KMS-11 (cell line): ENCODE results near the gene AGAP1.

Experiments
- H2AFZ ChIP-seq: fragments of 200-600 bp; sonication (generic); 2 replicates; pipeline ENCODE4 v1.6.1; 2016; ENCODE audit warnings: antibody characterized with exemption, mixed run types, low read depth
- H3K27ac ChIP-seq: fragments of 200-600 bp; sonication (generic); 2 replicates; pipeline ENCODE4 v1.6.1; 2016; ENCODE audit warnings: mild to moderate bottlenecking, mixed run types
- H3K27me3 ChIP-seq: fragments of 200-600 bp; sonication (generic); 2 replicates; pipeline ENCODE4 v1.6.1; 2017; ENCODE audit warnings: mild to moderate bottlenecking, low read depth, mixed run types, moderate library complexity; ENCODE audit not compliant: insufficient read depth
- H3K36me3 ChIP-seq: fragments of 200-600 bp; sonication (generic); 2 replicates; pipeline ENCODE4 v1.6.1; 2017; ENCODE audit warnings: mild to moderate bottlenecking, mixed run types; ENCODE audit not compliant: insufficient read depth
- H3K4me1 ChIP-seq: fragments of 200-600 bp; sonication (generic); 2 replicates; pipeline ENCODE4 v1.6.1; 2016; ENCODE audit warnings: mild to moderate bottlenecking, low read depth, mixed run types; ENCODE audit not compliant: poor library complexity, severe bottlenecking
- H3K4me2 ChIP-seq: fragments of 200-600 bp; sonication (generic); 2 replicates; pipeline ENCODE4 v1.7.0; 2016; ENCODE audit warnings: mild to moderate bottlenecking, mixed run types
- H3K4me3 ChIP-seq: fragments of 200-600 bp; sonication (generic); IDR thresholded peaks from 2 replicates; pipeline ENCODE4 v1.6.1; 2017; ENCODE audit warnings: low read depth, low read length, mixed read lengths; ENCODE audit not compliant: insufficient read depth
- H3K79me2 ChIP-seq: fragments of 200-600 bp; sonication (generic); 2 replicates; pipeline ENCODE4 v1.6.1; 2016; ENCODE audit warnings: low read depth, mixed run types; ENCODE audit not compliant: insufficient read depth
- H3K9ac ChIP-seq: fragments of 200-600 bp; sonication (generic); 2 replicates; pipeline ENCODE4 v1.6.1; 2016; ENCODE audit warnings: mild to moderate bottlenecking, mixed run types
- H4K20me1 ChIP-seq: fragments of 200-600 bp; sonication (generic); 2 replicates; pipeline ENCODE4 v1.6.1; 2016; ENCODE audit warnings: mild to moderate bottlenecking, mixed run types; ENCODE audit not compliant: insufficient read depth
- TF ChIP-seq, protein P1 (sequence below): fragments of 200-600 bp; sonication (generic); conservative IDR thresholded peaks from 2 replicates; pipeline ENCODE4 v1.6.1; 2017; ENCODE audit warnings: low read depth, mild to moderate bottlenecking, antibody characterized with exemption, low read length, moderate library complexity, mixed read lengths

The AGAP1 gene

DNA sequence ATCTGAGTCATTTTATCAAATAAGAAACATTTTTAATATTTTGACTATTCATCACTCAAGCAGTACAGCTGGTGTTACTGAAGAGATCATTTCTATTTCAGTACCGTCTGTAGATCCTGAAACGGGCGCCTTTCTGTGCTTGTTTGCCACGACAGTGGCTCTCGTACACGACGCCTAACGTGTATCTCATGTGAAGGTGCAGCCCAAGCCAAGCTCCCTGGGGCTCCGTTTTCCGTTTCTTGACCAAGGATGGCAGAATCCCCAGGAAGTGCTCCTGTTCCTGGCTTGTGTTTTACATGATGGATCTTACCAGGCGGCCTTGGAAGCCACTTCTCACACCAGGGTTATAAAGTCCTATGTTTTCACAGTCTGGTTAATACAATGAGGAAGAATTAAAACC lies 353.7 kb downstream of the AGAP1 start:
- Histone ChIP-seq H3K4me2 (no peak overlapping the region), H3K9ac (no peak overlapping the region), H3K4me3 (no peak overlapping the region), H3K27ac (no peak overlapping the region), H3K27me3 (no peaks in the 10 kb centered on the region), H3K79me2 (no peaks in the 10 kb centered on the region), H4K20me1 (no peaks in the 10 kb centered on the region), H2AFZ (no peak overlapping the region), H3K36me3 (no peaks in the 10 kb centered on the region), H3K4me1 (no peaks in the 10 kb centered on the region)
- TF ChIP-seq, protein P1, sequence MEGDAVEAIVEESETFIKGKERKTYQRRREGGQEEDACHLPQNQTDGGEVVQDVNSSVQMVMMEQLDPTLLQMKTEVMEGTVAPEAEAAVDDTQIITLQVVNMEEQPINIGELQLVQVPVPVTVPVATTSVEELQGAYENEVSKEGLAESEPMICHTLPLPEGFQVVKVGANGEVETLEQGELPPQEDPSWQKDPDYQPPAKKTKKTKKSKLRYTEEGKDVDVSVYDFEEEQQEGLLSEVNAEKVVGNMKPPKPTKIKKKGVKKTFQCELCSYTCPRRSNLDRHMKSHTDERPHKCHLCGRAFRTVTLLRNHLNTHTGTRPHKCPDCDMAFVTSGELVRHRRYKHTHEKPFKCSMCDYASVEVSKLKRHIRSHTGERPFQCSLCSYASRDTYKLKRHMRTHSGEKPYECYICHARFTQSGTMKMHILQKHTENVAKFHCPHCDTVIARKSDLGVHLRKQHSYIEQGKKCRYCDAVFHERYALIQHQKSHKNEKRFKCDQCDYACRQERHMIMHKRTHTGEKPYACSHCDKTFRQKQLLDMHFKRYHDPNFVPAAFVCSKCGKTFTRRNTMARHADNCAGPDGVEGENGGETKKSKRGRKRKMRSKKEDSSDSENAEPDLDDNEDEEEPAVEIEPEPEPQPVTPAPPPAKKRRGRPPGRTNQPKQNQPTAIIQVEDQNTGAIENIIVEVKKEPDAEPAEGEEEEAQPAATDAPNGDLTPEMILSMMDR = no peak

DNA sequence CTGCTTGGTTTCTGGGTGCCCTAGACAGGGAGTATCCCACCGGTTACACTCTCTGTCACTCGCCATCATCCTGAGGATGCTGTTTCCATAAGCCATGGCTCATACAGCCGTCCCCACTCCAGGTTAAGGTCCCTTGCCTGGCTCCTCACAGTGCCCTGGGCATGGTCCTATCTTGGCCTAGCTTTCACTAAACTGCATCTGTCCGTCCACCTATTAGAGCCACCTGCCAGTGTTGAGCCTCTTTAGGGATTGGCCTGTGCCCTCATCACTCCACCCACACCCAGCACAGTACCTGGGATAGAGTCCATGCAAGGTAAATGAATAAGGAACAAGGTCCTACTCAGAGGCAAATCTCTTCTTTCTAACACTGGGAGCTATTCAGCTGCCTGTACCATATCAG lies 354.2 kb downstream of the AGAP1 start:
- no peak overlapping the region for H3K4me3 ChIP-seq
- TF ChIP-seq, protein P1 = no peak
- no peaks in the 10 kb centered on the region for H3K27me3 ChIP-seq
- no peak overlapping the region for H3K9ac ChIP-seq
- no peak overlapping the region for H2AFZ ChIP-seq
- no peaks in the 10 kb centered on the region for H3K36me3 ChIP-seq
- no peaks in the 10 kb centered on the region for H3K4me1 ChIP-seq
- H4K20me1 ChIP-seq = no peaks in the 10 kb centered on the region
- H3K4me2 ChIP-seq = no peak overlapping the region
- no peak overlapping the region for H3K27ac ChIP-seq
- H3K79me2 ChIP-seq = no peaks in the 10 kb centered on the region

DNA sequence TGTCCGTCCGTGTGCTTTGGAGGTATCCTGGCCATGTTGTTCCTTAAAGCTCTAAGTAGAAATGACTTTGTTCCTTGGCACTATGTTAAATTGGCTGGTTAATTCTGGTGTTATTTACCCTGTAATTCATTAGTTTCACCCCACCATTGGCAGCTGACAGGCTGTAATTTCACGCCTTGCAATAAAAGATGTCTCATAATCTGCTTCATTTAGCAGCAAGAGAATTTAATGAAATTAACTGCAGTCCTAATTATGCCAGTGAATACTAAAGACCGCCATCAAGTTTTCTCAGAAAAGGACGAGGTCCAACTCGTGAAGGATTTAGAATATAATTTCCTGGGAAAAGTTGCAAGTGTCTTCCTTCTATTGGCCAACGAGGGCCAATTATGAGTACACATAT lies 355.1 kb downstream of the AGAP1 start:
- H2AFZ ChIP-seq = no peak overlapping the region
- no peak overlapping the region for H3K4me2 ChIP-seq
- no peaks in the 10 kb centered on the region for H3K79me2 ChIP-seq
- H3K27ac ChIP-seq = no peak overlapping the region
- no peak overlapping the region for H3K9ac ChIP-seq
- no peaks in the 10 kb centered on the region for H4K20me1 ChIP-seq
- no peaks in the 10 kb centered on the region for H3K4me1 ChIP-seq
- no peaks in the 10 kb centered on the region for H3K27me3 ChIP-seq
- H3K4me3 ChIP-seq = no peak overlapping the region
- H3K36me3 ChIP-seq = no peaks in the 10 kb centered on the region
- TF ChIP-seq, protein P1 = no peak

DNA sequence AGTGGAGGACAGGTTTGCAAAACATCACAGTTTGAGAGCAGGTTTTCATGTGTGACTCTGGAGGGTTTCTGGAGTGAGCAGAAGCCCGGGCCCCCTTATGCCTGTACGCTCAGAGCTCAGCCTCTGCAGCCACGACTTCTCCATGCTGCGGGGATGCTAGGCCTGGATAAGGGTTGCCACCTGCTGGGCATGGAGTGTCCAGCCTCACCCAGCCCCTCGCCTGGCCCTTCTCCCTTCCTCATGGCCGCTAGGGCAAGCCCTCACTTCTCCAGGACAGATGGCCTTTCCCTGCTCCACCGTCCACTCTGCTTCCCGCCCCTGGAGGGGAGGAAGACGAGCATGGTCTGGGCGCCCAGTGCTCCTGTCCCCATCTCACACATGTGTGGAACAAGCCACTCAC lies 355.6 kb downstream of the AGAP1 start:
- no peak overlapping the region for H3K27ac ChIP-seq
- TF ChIP-seq, protein P1 = no peak
- no peaks in the 10 kb centered on the region for H3K79me2 ChIP-seq
- no peak overlapping the region for H3K9ac ChIP-seq
- no peaks in the 10 kb centered on the region for H3K36me3 ChIP-seq
- H2AFZ ChIP-seq = no peak overlapping the region
- H4K20me1 ChIP-seq = no peaks in the 10 kb centered on the region
- no peak overlapping the region for H3K4me2 ChIP-seq
- H3K27me3 ChIP-seq = no peaks in the 10 kb centered on the region
- no peaks in the 10 kb centered on the region for H3K4me1 ChIP-seq
- no peak overlapping the region for H3K4me3 ChIP-seq

DNA sequence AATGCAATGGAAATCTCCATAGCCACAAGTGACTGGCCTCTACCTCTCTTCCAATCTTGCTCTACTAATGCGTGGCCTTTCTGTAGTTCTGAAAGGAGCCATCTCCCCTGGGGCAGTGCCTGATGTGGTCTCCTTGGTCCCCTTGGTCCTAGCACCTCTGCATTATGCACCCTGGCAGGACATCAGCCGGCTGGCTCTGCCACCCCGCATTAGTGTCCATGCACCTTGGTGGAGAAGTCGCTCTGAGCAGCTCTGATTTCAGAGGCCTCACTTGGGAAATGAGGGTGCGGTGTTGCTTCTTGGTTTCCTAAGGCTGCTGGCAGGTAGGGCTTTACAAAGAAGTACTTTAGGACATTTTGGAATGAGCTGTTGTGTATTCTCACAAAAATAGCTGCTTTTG lies 356.4 kb downstream of the AGAP1 start:
- Histone ChIP-seq H3K4me1 (no peaks in the 10 kb centered on the region), H2AFZ (no peak overlapping the region), H3K9ac (no peak overlapping the region), H4K20me1 (no peaks in the 10 kb centered on the region), H3K36me3 (no peaks in the 10 kb centered on the region), H3K27ac (no peak overlapping the region), H3K4me3 (no peak overlapping the region), H3K27me3 (no peaks in the 10 kb centered on the region), H3K4me2 (no peak overlapping the region), H3K79me2 (no peaks in the 10 kb centered on the region)
- TF ChIP-seq, protein P1 = no peak
